Measurements from ENCODE around the gene HNRNPD. TPM values are rescaled to one million over a fixed set of nuclear protein-coding genes. Genes with fewer than 3 reads are reported as not detected.

Gene HNRNPD
- total and polyA plus RNA-seq, 2 of the 13 experiments (the other 11 are each of a cell fraction or from before 2014, with no cell fraction given): 64.0 to 69.7 TPM

- peak; percentile 80; the same call in 1 of the 2 replicates for TF ChIP-seq CSRNP1 (CRISPR knock-in tag; IDR thresholded peaks at IDR 0.05)
- TF ChIP-seq DR1 (CRISPR knock-in tag; IDR thresholded peaks at IDR 0.05): peak; percentile 69
- TF ChIP-seq ATF1 (CRISPR knock-in tag; IDR thresholded peaks at IDR 0.05): peak; percentile 85
- TF ChIP-seq ATM (IDR thresholded peaks at IDR 0.05; ENCODE audit: borderline replicate concordance): no peak
- peak; percentile 51; the same call in 1 of the 2 replicates for TF ChIP-seq NCOR1 (IDR thresholded peaks at IDR 0.05; ENCODE audit: borderline replicate concordance, low read length)
- TF ChIP-seq ZSCAN25 (CRISPR knock-in tag; IDR thresholded peaks at IDR 0.05): peak; percentile 97
- TF ChIP-seq PCBP2 (optimal IDR thresholded peaks at IDR 0.05; ENCODE audit: low read depth, low read length, poor library complexity, severe bottlenecking): no peak
- peak; percentile 50; the same call in 1 of the 2 replicates for TF ChIP-seq ZNF557 (CRISPR knock-in tag; IDR thresholded peaks at IDR 0.05)
- TF ChIP-seq MLLT10 (CRISPR knock-in tag; IDR thresholded peaks at IDR 0.05): 0 out of 2 replicates have a peak, but pooled peaks have one; percentile 77
- TF ChIP-seq ATF3 (CRISPR knock-in tag; IDR thresholded peaks at IDR 0.05): peak; percentile 64; the same call in 1 of the 2 replicates
- peak; percentile 95; the same call in 1 of the 2 replicates for TF ChIP-seq ZNF414 (CRISPR knock-in tag; IDR thresholded peaks at IDR 0.05)
- peak; percentile 96 for TF ChIP-seq KAT8 (CRISPR knock-in tag; IDR thresholded peaks at IDR 0.05)
- TF ChIP-seq FOXO4 (CRISPR knock-in tag; conservative IDR thresholded peaks at IDR 0.05): no peak
- TF ChIP-seq ZNF619 (CRISPR knock-in tag; IDR thresholded peaks at IDR 0.05): no peak; the same call in 1 of the 2 replicates
- TF ChIP-seq RBFOX2 (IDR thresholded peaks at IDR 0.05; ENCODE audit: low read depth, low read length): peak; percentile 96
- 0 out of 2 replicates have a peak, but pooled peaks have one; percentile 56 for TF ChIP-seq NCOA5 (CRISPR knock-in tag; IDR thresholded peaks at IDR 0.05)
- TF ChIP-seq ZUFSP (CRISPR knock-in tag; IDR thresholded peaks at IDR 0.05; ENCODE audit: borderline replicate concordance): no peak
- TF ChIP-seq NFYB (CRISPR knock-in tag; IDR thresholded peaks at IDR 0.05): peak; percentile 35; the same call in 1 of the 2 replicates
- peak; percentile 88 for TF ChIP-seq MAX (IDR thresholded peaks at IDR 0.05)
- peak; percentile 60; the same call in 1 of the 2 replicates for TF ChIP-seq ZNF333 (CRISPR knock-in tag; IDR thresholded peaks at IDR 0.05; ENCODE audit: borderline replicate concordance)
- TF ChIP-seq ZNF589 (CRISPR knock-in tag; conservative IDR thresholded peaks at IDR 0.05): peak; percentile 75
These were observed at the start of gene HNRNPD (continued) for GRCh38 chr4:82373816-82374625.

All from HepG2 (cell line).